Sigmoid colon (tissue), 7 donors: ENCODE measurements around the gene MRPS21. TPM values are rescaled to one million over a fixed set of nuclear protein-coding genes. Genes with fewer than 3 reads are reported as not detected.

Source experiments
- DNase-seq: peaks from one replicate; pipeline ENCODE4 v3.0.0-alpha.2; 2019
- H3K27ac ChIP-seq, 4 donors: fragments of 200-600 bp; sonication (generic); one replicate each; pipeline ENCODE4 v1.5.1; 2016 to 2019; ENCODE audit warnings: mild to moderate bottlenecking in 1 of 4
- H3K27me3 ChIP-seq, 3 donors: fragments of 200-600 bp; sonication (generic); one replicate each; pipeline ENCODE4 v1.5.1; 2019; ENCODE audit warnings: mild to moderate bottlenecking in 1 of 3
- H3K36me3 ChIP-seq, 4 donors: fragments of 200-600 bp; sonication (generic); one replicate each; pipeline ENCODE4 v1.5.1; 2016 to 2019
- H3K4me1 ChIP-seq, 4 donors: fragments of 200-600 bp; sonication (generic); one replicate each; pipeline ENCODE4 v1.5.1; 2017 to 2019
- H3K4me3 ChIP-seq, 4 donors: fragments of 200-600 bp; sonication (generic); one replicate each; pipeline ENCODE4 v1.5.1; 2017 to 2019; ENCODE audit warnings: mild to moderate bottlenecking in 2 of 4, moderate library complexity in 1 of 4
- H3K9me3 ChIP-seq, 4 donors: fragments of 200-600 bp in 3 of 4; sonication (generic) in 3 of 4; one replicate each; pipeline versions ENCODE4 v1.5.1 to v1.6.1; 2013 to 2019
- EP300 ChIP-seq, 4 donors: sonication (generic); formaldehyde crosslinking; IDR thresholded peaks; one replicate each; pipeline ENCODE4 v1.6.1; 2017; ENCODE audit warnings: antibody characterized with exemption in 4 of 4
- POLR2A ChIP-seq, 2 donors: fragments of 450-650 bp; IDR thresholded peaks; one replicate each; pipeline ENCODE4 v1.6.1; 2016; ENCODE audit warnings: antibody characterized with exemption in 2 of 2, mild to moderate bottlenecking in 2 of 2, moderate library complexity in 2 of 2
- POLR2AphosphoS5 ChIP-seq, 4 donors: sonication (generic); formaldehyde crosslinking; IDR thresholded peaks; one replicate each; pipeline ENCODE4 v1.6.1; 2017; ENCODE audit warnings: antibody characterized with exemption in 4 of 4
- WGBS, 2 donors: extraction: QIAGEN DNeasy Blood & Tissue Kit; methylation state at CpG; one replicate each; pipeline ENCODE4 v1.1.7; 2013; 5-methylcytosine and 5-hydroxymethylcytosine counted together
- intact Hi-C: fragments of 100-400 bp; cut with DNase I; formaldehyde crosslinking; loops from one replicate; pipeline ENCODE4 v1.15.1; 2023
- polyA plus RNA-seq, 3 donors: library from polyadenylated mRNA; stranded (reverse); fragments of 200-250 nt; gene quantifications; one replicate each; pipeline ENCODE4 v1.2.3, GENCODE V29; 2013
- total RNA-seq, 4 donors: library from RNA; depleted of rRNA; stranded (reverse); fragments of >200 nt; gene quantifications; one replicate each; pipeline ENCODE4 v1.1.0, GENCODE V29; 2016
- TF ChIP-seq, protein P1 (sequence below), 4 experiments: fragments of 450-650 bp in 3 of 4; fragments of 200-600 bp in 1 of 4; IDR thresholded peaks; one replicate each; pipeline ENCODE4 v1.5.1; 2016 to 2019; ENCODE audit warnings: antibody characterized with exemption in 4 of 4, mild to moderate bottlenecking in 3 of 4, moderate library complexity in 2 of 4
- donor health status: healthy with polysubstance abuse.
- donor health status: Bipolar disorder and iron deficiency.
- donor health status: healthy.

The MRPS21 gene
- total and polyA plus RNA-seq, 7 donors, result 36.8 to 94.3 (median 64.3) TPM

DNA sequence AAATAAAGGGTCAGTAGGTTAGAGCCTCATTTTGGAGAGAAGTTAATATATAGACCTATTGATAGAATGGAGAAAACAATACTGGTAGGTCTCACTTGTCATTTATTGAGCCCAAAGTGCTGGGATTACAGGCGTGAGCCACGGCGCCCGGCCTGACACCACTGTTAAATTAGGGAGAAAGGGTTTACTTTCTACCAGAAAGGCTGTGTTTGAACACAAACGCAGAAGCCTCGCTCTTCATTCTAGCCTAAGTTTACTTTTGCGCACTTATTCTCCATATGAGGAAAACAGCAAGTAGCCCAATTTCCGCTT is 27.0 kb downstream of the MRPS21 start:
- Histone ChIP-seq H3K27me3 (no peaks in the 10 kb centered on the region), H3K9me3 (no peaks in the 10 kb centered on the region), H3K4me3 (peak overlapping the region; percentile 68 to 86 (median 78)), H3K4me1 (peaks cover 0 to 22% (median 14%) of the 10 kb centered on the region in 4 donors), H3K36me3 (peaks cover 5 to 13% (median 9%) of the 10 kb centered on the region in 4 donors), H3K27ac (peak overlapping the region; percentile 86 to 91 (median 88))
- intact Hi-C loops, result loop anchor here (5.0 kb wide), 2 partner anchors 38 to 63 kb away; partner anchors contain the start of genes CA14 and CIART
- TF ChIP-seq, protein P1, sequence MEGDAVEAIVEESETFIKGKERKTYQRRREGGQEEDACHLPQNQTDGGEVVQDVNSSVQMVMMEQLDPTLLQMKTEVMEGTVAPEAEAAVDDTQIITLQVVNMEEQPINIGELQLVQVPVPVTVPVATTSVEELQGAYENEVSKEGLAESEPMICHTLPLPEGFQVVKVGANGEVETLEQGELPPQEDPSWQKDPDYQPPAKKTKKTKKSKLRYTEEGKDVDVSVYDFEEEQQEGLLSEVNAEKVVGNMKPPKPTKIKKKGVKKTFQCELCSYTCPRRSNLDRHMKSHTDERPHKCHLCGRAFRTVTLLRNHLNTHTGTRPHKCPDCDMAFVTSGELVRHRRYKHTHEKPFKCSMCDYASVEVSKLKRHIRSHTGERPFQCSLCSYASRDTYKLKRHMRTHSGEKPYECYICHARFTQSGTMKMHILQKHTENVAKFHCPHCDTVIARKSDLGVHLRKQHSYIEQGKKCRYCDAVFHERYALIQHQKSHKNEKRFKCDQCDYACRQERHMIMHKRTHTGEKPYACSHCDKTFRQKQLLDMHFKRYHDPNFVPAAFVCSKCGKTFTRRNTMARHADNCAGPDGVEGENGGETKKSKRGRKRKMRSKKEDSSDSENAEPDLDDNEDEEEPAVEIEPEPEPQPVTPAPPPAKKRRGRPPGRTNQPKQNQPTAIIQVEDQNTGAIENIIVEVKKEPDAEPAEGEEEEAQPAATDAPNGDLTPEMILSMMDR (IDR thresholded peaks at IDR 0.05), result no peak
- TF ChIP-seq EP300 (IDR thresholded peaks at IDR 0.05) (no peak), POLR2A (IDR thresholded peaks at IDR 0.05) (no peak), POLR2AphosphoS5 (IDR thresholded peaks at IDR 0.05) (no peak)
- WGBS, 2 donors, result 68 to 85% methylated on average over 8 of the region's 8 CpGs
- no peak for DNase-seq

DNA sequence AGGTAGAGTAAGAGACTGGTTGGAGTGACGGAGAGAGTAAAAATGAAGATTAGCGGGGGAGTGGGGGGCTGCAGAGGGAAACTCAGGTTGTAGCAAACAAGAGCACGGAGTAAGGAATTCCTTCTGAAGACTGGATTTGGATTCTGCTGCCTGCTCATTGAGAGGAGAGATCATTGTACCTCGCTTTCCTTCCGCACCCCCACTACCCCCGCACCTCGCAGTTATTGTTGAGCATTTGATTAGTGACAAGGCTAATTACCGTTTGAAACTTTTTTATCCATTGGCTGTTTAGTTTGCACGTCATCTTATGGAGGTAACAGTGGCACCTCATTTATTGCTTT is 28.1 kb downstream of the MRPS21 start:
- WGBS, 2 donors, result 0 to 1% methylated on average over 9 of the region's 9 CpGs
- H3K27me3 ChIP-seq, result no peaks in the 10 kb centered on the region
- no peak for DNase-seq
- TF ChIP-seq, protein P1 (IDR thresholded peaks at IDR 0.05), result no peak
- no peak for TF ChIP-seq POLR2AphosphoS5 (IDR thresholded peaks at IDR 0.05)
- TF ChIP-seq EP300 (IDR thresholded peaks at IDR 0.05), result no peak
- peaks cover 0 to 22% (median 14%) of the 10 kb centered on the region in 4 donors for H3K4me1 ChIP-seq
- H3K36me3 ChIP-seq, result peaks cover 7 to 25% (median 17%) of the 10 kb centered on the region in 4 donors
- peak overlapping the region; percentile 86 to 91 (median 88) for H3K27ac ChIP-seq
- intact Hi-C loops, result loop anchor here (5.0 kb wide), 2 partner anchors 39 to 64 kb away; partner anchors contain the start of genes CA14 and CIART
- H3K9me3 ChIP-seq, result no peaks in the 10 kb centered on the region
- peak overlapping the region; percentile 68 to 86 (median 78) for H3K4me3 ChIP-seq

DNA sequence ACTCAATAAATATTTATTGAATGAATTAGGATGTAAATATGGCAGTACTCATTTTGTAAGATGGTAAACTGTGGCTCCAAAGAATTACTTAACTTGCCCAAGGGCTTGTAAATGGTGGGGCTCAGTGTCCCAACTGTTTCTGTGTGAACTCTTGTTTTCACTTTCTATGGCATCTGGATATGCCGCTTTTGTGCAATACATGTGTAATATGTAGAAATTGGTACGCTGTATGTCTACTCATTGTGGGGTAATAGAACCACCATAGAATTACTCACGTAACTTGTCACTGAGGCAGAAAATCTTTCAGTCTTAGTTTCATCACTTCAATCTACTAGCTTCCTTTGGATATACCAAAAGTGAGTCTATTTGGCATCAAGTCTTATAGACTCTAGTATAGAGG is 28.6 kb downstream of the MRPS21 start:
- H3K27ac ChIP-seq, result peak overlapping the region in 3 of 4 donors; percentile 86 to 91 (median 87)
- no peaks in the 10 kb centered on the region for H3K27me3 ChIP-seq
- no peak for DNase-seq
- no peaks in the 10 kb centered on the region for H3K9me3 ChIP-seq
- peaks cover 9 to 30% (median 21%) of the 10 kb centered on the region in 4 donors for H3K36me3 ChIP-seq
- TF ChIP-seq POLR2AphosphoS5 (IDR thresholded peaks at IDR 0.05), result no peak
- WGBS, 2 donors, result 74 to 89% methylated on average over 3 of the region's 3 CpGs
- intact Hi-C loops, result loop anchor here (5.0 kb wide), 2 partner anchors 40 to 65 kb away; partner anchors contain the start of genes CA14 and CIART
- peak overlapping the region; percentile 68 to 86 (median 78) for H3K4me3 ChIP-seq
- H3K4me1 ChIP-seq, result peaks cover 0 to 22% (median 14%) of the 10 kb centered on the region in 4 donors

DNA sequence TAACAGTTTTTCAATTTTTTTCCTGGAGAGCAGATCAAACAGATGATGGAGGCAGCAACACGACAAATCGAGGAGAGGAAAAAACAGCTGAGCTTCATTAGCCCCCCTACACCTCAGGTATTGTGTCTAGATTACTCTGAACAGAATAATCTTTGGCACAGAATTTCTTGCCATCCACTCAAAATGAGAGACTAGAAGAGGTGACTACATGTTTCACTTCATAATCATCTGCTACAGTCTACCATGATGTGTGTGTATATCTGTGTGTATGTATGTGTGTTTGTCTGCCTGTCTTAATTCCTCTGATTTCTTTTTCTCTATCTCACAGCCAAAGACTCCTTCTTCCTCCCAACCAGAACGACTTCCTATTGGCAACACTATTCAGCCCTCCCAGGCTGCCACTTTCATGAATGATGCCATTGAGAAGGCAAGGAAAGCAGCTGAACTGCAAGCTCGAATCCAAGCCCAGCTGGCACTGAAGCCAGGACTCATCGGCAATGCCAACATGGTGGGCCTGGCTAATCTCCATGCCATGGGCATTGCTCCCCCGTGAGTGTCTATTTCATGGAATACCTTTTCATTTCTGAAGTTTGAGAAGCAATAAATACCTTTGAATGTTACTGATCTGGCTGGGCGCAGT is 39.1 kb downstream of the MRPS21 start:
- WGBS, 2 donors, result 91 to 94% methylated on average over 7 of the region's 7 CpGs
- intact Hi-C loops, result no loop called here
- no peak for DNase-seq
- H3K27ac ChIP-seq, result no peak overlapping the region
- TF ChIP-seq POLR2AphosphoS5 (IDR thresholded peaks at IDR 0.05) (no peak), EP300 (IDR thresholded peaks at IDR 0.05) (no peak), POLR2A (IDR thresholded peaks at IDR 0.05) (no peak)
- TF ChIP-seq, protein P1 (IDR thresholded peaks at IDR 0.05), result no peak
- H3K36me3 ChIP-seq, result peaks cover 38 to 100% (median 74%) of the 10 kb centered on the region in 4 donors
- no peaks in the 10 kb centered on the region for H3K9me3 ChIP-seq
- H3K27me3 ChIP-seq, result no peaks in the 10 kb centered on the region
- no peaks in the 10 kb centered on the region for H3K4me1 ChIP-seq
- no peak overlapping the region for H3K4me3 ChIP-seq

DNA sequence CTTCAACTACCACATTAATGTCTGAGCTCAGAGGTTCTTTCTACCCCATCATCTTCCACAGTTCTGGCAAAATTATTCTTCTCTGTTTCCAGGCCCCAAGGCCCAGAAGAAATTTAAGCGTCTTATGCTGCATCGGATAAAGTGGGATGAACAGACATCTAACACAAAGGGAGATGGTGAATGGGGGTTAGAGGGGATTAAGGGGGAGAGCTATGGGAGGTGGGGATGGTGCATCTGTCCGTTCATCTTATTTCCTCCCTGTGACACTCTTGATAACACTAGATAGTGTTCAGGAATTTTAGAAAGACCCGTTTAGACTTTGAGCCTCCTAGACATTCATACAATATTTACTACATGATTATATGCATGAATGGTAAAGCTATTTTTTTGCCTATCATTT is 52.7 kb downstream of the MRPS21 start:
- peaks cover 35 to 97% (median 59%) of the 10 kb centered on the region in 4 donors for H3K36me3 ChIP-seq
- intact Hi-C loops, result no loop called here
- no peaks in the 10 kb centered on the region for H3K9me3 ChIP-seq
- 84 to 95% methylated on average over 4 of the region's 4 CpGs for WGBS, 2 donors
- no peak for TF ChIP-seq POLR2A (IDR thresholded peaks at IDR 0.05)
- TF ChIP-seq, protein P1 (IDR thresholded peaks at IDR 0.05), result no peak
- no peak for TF ChIP-seq POLR2AphosphoS5 (IDR thresholded peaks at IDR 0.05)
- TF ChIP-seq EP300 (IDR thresholded peaks at IDR 0.05), result no peak
- H3K27me3 ChIP-seq, result no peaks in the 10 kb centered on the region
- no peak overlapping the region for H3K4me3 ChIP-seq
- no peak for DNase-seq
- H3K27ac ChIP-seq, result no peak overlapping the region
- H3K4me1 ChIP-seq, result no peaks in the 10 kb centered on the region
